ENCODE data around the gene PDK3.

Gene PDK3

DNA sequence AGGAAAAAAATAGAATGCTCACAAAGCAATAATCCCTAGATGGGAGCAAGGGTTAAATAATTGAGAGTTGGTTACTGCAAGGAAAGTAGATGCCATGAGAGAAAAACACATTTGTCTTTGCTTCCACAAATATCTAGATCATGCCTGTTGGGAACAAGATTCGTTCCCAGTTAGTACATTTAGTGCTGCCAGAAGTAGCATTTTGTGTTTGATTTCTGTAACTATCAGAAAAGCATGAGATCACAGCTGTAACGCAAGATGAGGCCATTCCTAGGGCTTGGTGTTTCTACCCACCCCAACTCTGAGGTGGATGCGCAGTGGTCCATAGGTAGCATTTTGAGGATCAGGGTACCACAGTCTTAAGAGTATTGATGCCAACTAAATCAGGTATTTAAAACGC is 20.4 kb upstream of the PDK3 start:
- Histone ChIP-seq H3K27ac (ENCODE audit: low read depth, low read length, severe bottlenecking) (no peak overlapping the region), H3K9me3 (ENCODE audit: control insufficient read depth, low read length) (no peaks in the 10 kb centered on the region), H3K4me3 (ENCODE audit: extremely low read depth, insufficient read depth, low read length, poor library complexity, severe bottlenecking) (no peak overlapping the region), H3K4me1 (ENCODE audit: control insufficient read depth, insufficient read depth, low read length, poor library complexity, severe bottlenecking) (no peaks in the 10 kb centered on the region), H3K36me3 (ENCODE audit: control insufficient read depth, insufficient read depth, low read length) (no peaks in the 10 kb centered on the region)
- WGBS, 2 experiments (ENCODE audit: insufficient coverage in 2 of 2): 100% methylated on average over 2 of the region's 4 CpGs; no CpG with 5 or more reads in 1 of the 2 experiments

- H3K4me3 ChIP-seq (ENCODE audit: extremely low read depth, insufficient read depth, low read length, poor library complexity, severe bottlenecking): no peak overlapping the region
- H3K4me1 ChIP-seq (ENCODE audit: control insufficient read depth, insufficient read depth, low read length, poor library complexity, severe bottlenecking): no peaks in the 10 kb centered on the region
- no peak overlapping the region for H3K27ac ChIP-seq (ENCODE audit: low read depth, low read length, severe bottlenecking)
- no peaks in the 10 kb centered on the region for H3K36me3 ChIP-seq (ENCODE audit: control insufficient read depth, insufficient read depth, low read length)
- no peaks in the 10 kb centered on the region for H3K9me3 ChIP-seq (ENCODE audit: control insufficient read depth, low read length)
- 100% methylated on average over 1 of the region's 3 CpGs; no CpG with 5 or more reads in 1 of the 2 experiments for WGBS, 2 experiments (ENCODE audit: insufficient coverage in 2 of 2)
Measured at GRCh38 chrX:24448762-24449250, 16.3 kb upstream of the PDK3 start.

DNA sequence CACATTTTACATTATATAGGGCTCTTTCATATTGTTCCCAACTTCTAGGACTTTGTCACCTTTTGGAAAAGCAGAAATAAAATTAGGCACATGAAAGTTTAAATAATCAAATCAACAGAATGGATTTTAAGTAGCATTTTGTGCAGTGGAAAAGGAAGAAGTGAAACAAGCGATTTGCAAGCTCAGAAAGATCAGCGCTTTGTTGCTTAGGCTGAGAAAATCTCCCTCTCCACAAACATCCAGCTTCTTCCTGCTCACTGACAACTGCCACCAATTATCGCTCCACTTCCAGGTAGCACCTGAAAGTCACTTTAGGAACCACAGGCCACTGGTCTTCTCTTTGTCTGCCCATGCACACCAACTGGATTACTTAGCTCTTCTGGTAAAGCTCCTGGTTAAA is 2.0 kb upstream of the PDK3 start:
- Histone ChIP-seq H3K27ac (ENCODE audit: low read depth, low read length, severe bottlenecking) (no peak overlapping the region), H3K4me1 (ENCODE audit: control insufficient read depth, insufficient read depth, low read length, poor library complexity, severe bottlenecking) (no peaks in the 10 kb centered on the region), H3K36me3 (ENCODE audit: control insufficient read depth, insufficient read depth, low read length) (no peaks in the 10 kb centered on the region), H3K4me3 (ENCODE audit: extremely low read depth, insufficient read depth, low read length, poor library complexity, severe bottlenecking) (no peak overlapping the region), H3K9me3 (ENCODE audit: control insufficient read depth, low read length) (no peaks in the 10 kb centered on the region)
- WGBS, 2 experiments (ENCODE audit: insufficient coverage in 2 of 2): no CpG with 5 or more reads among the region's 3 CpGs

GRCh38 chrX:24464498-24464835 is 619 bp upstream of the PDK3 start:
- WGBS, 2 experiments (ENCODE audit: insufficient coverage in 2 of 2): 11 to 13% methylated on average over 3 to 4 of the region's 5 CpGs
- no peaks in the 10 kb centered on the region for H3K36me3 ChIP-seq (ENCODE audit: control insufficient read depth, insufficient read depth, low read length)
- no peak overlapping the region for H3K27ac ChIP-seq (ENCODE audit: low read depth, low read length, severe bottlenecking)
- H3K4me1 ChIP-seq (ENCODE audit: control insufficient read depth, insufficient read depth, low read length, poor library complexity, severe bottlenecking): peaks cover 3% of the 10 kb centered on the region
- H3K9me3 ChIP-seq (ENCODE audit: control insufficient read depth, low read length): no peaks in the 10 kb centered on the region
- H3K4me3 ChIP-seq (ENCODE audit: extremely low read depth, insufficient read depth, low read length, poor library complexity, severe bottlenecking): peak overlapping the region; percentile 54

GRCh38 chrX:24465532-24465865 is 413 bp downstream of the PDK3 start:
- Histone ChIP-seq H3K4me3 (ENCODE audit: extremely low read depth, insufficient read depth, low read length, poor library complexity, severe bottlenecking) (peak overlapping the region; percentile 54), H3K27ac (ENCODE audit: low read depth, low read length, severe bottlenecking) (no peak overlapping the region), H3K9me3 (ENCODE audit: control insufficient read depth, low read length) (no peaks in the 10 kb centered on the region), H3K36me3 (ENCODE audit: control insufficient read depth, insufficient read depth, low read length) (no peaks in the 10 kb centered on the region), H3K4me1 (ENCODE audit: control insufficient read depth, insufficient read depth, low read length, poor library complexity, severe bottlenecking) (peaks cover 3% of the 10 kb centered on the region)
- WGBS, 2 experiments (ENCODE audit: insufficient coverage in 2 of 2): 0% methylated on average over 1 to 7 of the region's 25 CpGs

DNA sequence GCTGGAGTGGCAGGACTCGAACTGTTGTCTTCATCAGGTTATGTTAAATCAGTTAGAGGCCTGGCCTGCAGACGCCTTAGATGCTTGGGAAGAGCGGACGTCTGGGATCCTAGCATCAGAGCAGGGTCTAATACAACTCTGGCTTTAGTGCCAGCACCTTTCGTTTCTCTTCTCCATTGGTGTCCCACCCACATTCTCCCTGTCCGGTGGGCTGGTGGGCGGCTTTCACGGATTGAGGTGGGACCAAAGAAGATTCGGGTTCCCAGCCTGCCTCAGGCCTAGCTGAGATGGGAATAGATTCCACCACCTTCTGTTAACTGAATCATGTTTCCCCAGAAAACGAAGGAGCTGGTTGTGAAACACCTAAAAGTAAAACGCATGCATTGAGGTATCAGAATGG is 939 bp downstream of the PDK3 start:
- H3K9me3 ChIP-seq (ENCODE audit: control insufficient read depth, low read length): no peaks in the 10 kb centered on the region
- no peaks in the 10 kb centered on the region for H3K36me3 ChIP-seq (ENCODE audit: control insufficient read depth, insufficient read depth, low read length)
- H3K4me1 ChIP-seq (ENCODE audit: control insufficient read depth, insufficient read depth, low read length, poor library complexity, severe bottlenecking): peaks cover 3% of the 10 kb centered on the region
- WGBS, 2 experiments (ENCODE audit: insufficient coverage in 2 of 2): 60 to 92% methylated on average over 2 of the region's 11 CpGs
- H3K27ac ChIP-seq (ENCODE audit: low read depth, low read length, severe bottlenecking): no peak overlapping the region
- H3K4me3 ChIP-seq (ENCODE audit: extremely low read depth, insufficient read depth, low read length, poor library complexity, severe bottlenecking): peak overlapping the region; percentile 54

- Histone ChIP-seq H3K9me3 (ENCODE audit: control insufficient read depth, low read length) (no peaks in the 10 kb centered on the region), H3K4me1 (ENCODE audit: control insufficient read depth, insufficient read depth, low read length, poor library complexity, severe bottlenecking) (peaks cover 3% of the 10 kb centered on the region), H3K27ac (ENCODE audit: low read depth, low read length, severe bottlenecking) (no peak overlapping the region), H3K36me3 (ENCODE audit: control insufficient read depth, insufficient read depth, low read length) (no peaks in the 10 kb centered on the region), H3K4me3 (ENCODE audit: extremely low read depth, insufficient read depth, low read length, poor library complexity, severe bottlenecking) (no peak overlapping the region)
- no CpG with 5 or more reads among the region's 1 CpG for WGBS, 2 experiments (ENCODE audit: insufficient coverage in 2 of 2)
Measured at GRCh38 chrX:24468245-24468644, 3.2 kb downstream of the PDK3 start.

- no peak overlapping the region for H3K4me3 ChIP-seq (ENCODE audit: extremely low read depth, insufficient read depth, low read length, poor library complexity, severe bottlenecking)
- WGBS, 2 experiments (ENCODE audit: insufficient coverage in 2 of 2): no CpG with 5 or more reads among the region's 2 CpGs
- no peaks in the 10 kb centered on the region for H3K9me3 ChIP-seq (ENCODE audit: control insufficient read depth, low read length)
- H3K36me3 ChIP-seq (ENCODE audit: control insufficient read depth, insufficient read depth, low read length): no peaks in the 10 kb centered on the region
- H3K4me1 ChIP-seq (ENCODE audit: control insufficient read depth, insufficient read depth, low read length, poor library complexity, severe bottlenecking): peaks cover 3% of the 10 kb centered on the region
- no peak overlapping the region for H3K27ac ChIP-seq (ENCODE audit: low read depth, low read length, severe bottlenecking)
Measured at GRCh38 chrX:24471808-24472207, 6.7 kb downstream of the PDK3 start.

DNA sequence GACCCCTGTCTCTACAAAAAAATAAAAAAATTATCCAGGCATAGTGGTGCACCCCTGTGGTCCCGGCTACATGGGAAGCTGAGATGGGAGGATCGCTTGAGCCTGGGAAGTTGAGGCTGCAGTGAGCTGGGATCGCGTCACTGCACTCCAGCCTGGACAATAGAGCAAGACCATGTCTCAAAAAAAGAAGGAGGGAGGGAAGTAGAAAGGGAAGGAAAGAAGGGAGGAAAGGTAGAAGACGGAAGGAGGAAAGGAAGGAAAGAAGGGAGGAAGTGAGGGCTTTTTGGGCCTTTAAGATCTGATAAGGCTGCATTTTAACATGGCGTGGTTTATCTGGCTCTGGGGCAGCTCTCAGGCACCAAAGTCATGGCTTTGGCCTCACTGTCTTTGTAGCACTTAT is 10.4 kb downstream of the PDK3 start:
- no peaks in the 10 kb centered on the region for H3K4me1 ChIP-seq (ENCODE audit: control insufficient read depth, insufficient read depth, low read length, poor library complexity, severe bottlenecking)
- no peaks in the 10 kb centered on the region for H3K9me3 ChIP-seq (ENCODE audit: control insufficient read depth, low read length)
- H3K36me3 ChIP-seq (ENCODE audit: control insufficient read depth, insufficient read depth, low read length): no peaks in the 10 kb centered on the region
- no peak overlapping the region for H3K27ac ChIP-seq (ENCODE audit: low read depth, low read length, severe bottlenecking)
- WGBS, 2 experiments (ENCODE audit: insufficient coverage in 2 of 2): 92 to 97% methylated on average over 5 of the region's 6 CpGs
- no peak overlapping the region for H3K4me3 ChIP-seq (ENCODE audit: extremely low read depth, insufficient read depth, low read length, poor library complexity, severe bottlenecking)

- H3K36me3 ChIP-seq (ENCODE audit: control insufficient read depth, insufficient read depth, low read length): no peaks in the 10 kb centered on the region
- H3K9me3 ChIP-seq (ENCODE audit: control insufficient read depth, low read length): no peaks in the 10 kb centered on the region
- no peak overlapping the region for H3K4me3 ChIP-seq (ENCODE audit: extremely low read depth, insufficient read depth, low read length, poor library complexity, severe bottlenecking)
- H3K4me1 ChIP-seq (ENCODE audit: control insufficient read depth, insufficient read depth, low read length, poor library complexity, severe bottlenecking): no peaks in the 10 kb centered on the region
- no CpG with 5 or more reads among the region's 4 CpGs for WGBS, 2 experiments (ENCODE audit: insufficient coverage in 2 of 2)
- no peak overlapping the region for H3K27ac ChIP-seq (ENCODE audit: low read depth, low read length, severe bottlenecking)
Measured at GRCh38 chrX:24478509-24478908, 13.4 kb downstream of the PDK3 start.

DNA sequence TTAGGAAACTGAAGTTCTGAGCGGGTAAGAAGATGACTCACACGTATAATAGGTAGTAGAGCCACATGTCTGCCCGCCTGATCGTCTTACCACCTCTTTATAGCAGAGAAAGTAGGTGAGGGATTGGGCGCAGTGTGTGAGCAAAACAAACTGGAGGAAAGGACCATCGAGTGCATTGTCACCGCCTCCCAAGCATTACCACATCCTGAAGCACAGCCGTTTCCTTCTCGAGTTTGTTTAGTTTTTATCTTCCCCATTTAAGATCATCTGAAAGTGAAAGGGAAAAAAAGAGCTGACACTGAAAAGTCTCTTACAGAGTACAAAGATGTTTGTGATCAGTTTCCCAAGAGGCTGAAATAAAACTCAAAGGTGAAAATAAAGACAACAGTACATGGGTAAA is 14.8 kb downstream of the PDK3 start:
- Histone ChIP-seq H3K27ac (ENCODE audit: low read depth, low read length, severe bottlenecking) (no peak overlapping the region), H3K4me1 (ENCODE audit: control insufficient read depth, insufficient read depth, low read length, poor library complexity, severe bottlenecking) (no peaks in the 10 kb centered on the region), H3K36me3 (ENCODE audit: control insufficient read depth, insufficient read depth, low read length) (no peaks in the 10 kb centered on the region), H3K9me3 (ENCODE audit: control insufficient read depth, low read length) (no peaks in the 10 kb centered on the region), H3K4me3 (ENCODE audit: extremely low read depth, insufficient read depth, low read length, poor library complexity, severe bottlenecking) (no peak overlapping the region)
- no CpG with 5 or more reads among the region's 9 CpGs for WGBS, 2 experiments (ENCODE audit: insufficient coverage in 2 of 2)
